GM12891 (cell line): ENCODE data around the gene TMEM117.

Experiments
- POLR2A ChIP-seq: IDR thresholded peaks from 2 replicates; pipeline ENCODE4 v1.6.1; 2011; ENCODE audit warnings: low read depth, low read length, control low read depth
- POLR2AphosphoS5 ChIP-seq: IDR thresholded peaks from 2 replicates; pipeline ENCODE4 v1.6.1; 2011; ENCODE audit warnings: low read depth, low read length, control low read depth
- SPI1 ChIP-seq: IDR thresholded peaks from 2 replicates; pipeline ENCODE4 v1.6.1; 2011; ENCODE audit warnings: low read depth, low read length, control low read depth
- TAF1 ChIP-seq: IDR thresholded peaks from 2 replicates; pipeline ENCODE4 v1.6.1; 2011; ENCODE audit warnings: low read depth, low read length, control low read depth

GRCh38 chr12:43835264-43835655 lies 621 bp upstream of the TMEM117 start:
- TF ChIP-seq POLR2A (no peak), POLR2AphosphoS5 (no peak), TAF1 (no peak), SPI1 (no peak)
